Measurements from ENCODE around the gene CLECL1. TPM values are rescaled to one million over a fixed set of nuclear protein-coding genes. Genes with fewer than 3 reads are reported as not detected.
"Not testable (repeated sequence)": the region's sequence is repeated elsewhere in the genome, so short reads cannot be mapped to it uniquely, and the experiment has no call there.

CLECL1 gene
- polyA plus RNA-seq, 1 donor from 2014 or later = not detected

DNA sequence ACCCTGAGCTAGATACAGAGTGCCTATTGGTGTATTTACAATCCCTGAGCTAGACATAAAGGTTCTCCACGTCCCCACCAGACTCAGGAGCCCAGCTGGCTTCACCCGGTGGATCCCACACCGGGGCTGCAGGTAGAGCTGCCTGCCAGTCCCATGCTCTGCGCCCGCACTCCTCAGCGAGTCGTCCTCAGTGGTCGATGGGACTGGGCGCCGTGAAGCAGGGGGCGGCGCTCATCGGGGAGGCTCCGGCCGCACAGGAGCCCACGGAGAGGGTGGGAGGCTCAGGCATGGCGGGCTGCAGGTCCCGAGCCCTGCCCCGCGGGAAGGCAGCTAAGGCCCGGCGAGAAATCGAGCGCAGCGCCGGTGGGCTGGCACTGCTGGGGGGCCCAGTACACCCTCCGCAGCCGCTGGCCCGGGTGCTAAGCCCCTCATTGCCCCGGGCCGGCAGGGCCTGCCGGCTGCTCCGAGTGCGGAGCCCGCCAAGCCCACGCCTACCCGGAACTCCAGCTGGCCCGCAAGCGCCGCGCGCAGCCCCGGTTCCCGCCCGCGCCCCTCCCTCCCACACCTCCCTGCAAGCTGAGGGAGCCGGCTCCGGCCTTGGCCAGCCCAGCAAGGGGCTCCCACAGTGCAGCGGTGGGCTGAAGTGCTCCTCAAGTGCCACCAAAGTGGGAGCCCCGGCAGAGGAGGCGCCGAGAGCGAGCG is 6.7 kb upstream of the CLECL1 start:
- not testable (repeated sequence) for H3K36me3 ChIP-seq (ENCODE audit: insufficient read depth, low read length); H3K27me3 ChIP-seq (ENCODE audit: insufficient read depth, low read depth, low read length); H3K27ac ChIP-seq (ENCODE audit: low read length); H2AFZ ChIP-seq (ENCODE audit: low read depth, low read length); H3F3A ChIP-seq (ENCODE audit: insufficient read depth, low read length, poor library complexity, severe bottlenecking); H3K4me3 ChIP-seq (ENCODE audit: low read length); H3K4me2 ChIP-seq (ENCODE audit: low read length); H3K9ac ChIP-seq (ENCODE audit: low read length); H3K9me3 ChIP-seq (ENCODE audit: low read length); H3K79me2 ChIP-seq (replicated peaks; ENCODE audit: insufficient read depth, low read length); H3K9me2 ChIP-seq (ENCODE audit: insufficient read depth, low read length); H4K20me1 ChIP-seq (ENCODE audit: insufficient read depth)

DNA sequence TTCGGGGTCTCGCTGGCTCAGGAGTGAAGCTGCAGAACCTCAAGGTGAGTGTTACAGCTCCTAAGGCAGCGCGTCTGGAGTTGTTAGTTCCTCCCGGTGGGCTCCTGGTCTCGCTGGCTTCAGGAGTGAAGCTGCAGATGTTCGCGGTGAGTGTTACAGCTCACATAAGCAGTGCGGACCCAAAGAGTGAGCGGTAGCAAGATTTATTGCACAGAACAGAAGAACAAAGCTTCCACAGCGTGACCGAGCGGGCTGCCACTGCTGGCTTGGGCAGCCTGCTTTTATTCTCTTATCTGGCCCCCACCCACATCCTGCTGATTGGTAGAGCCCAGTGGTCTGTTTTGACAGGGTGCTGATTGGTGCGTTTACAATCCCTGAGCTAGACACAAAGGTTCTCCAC is 6.0 kb upstream of the CLECL1 start:
- H3K4me2 ChIP-seq (ENCODE audit: low read length); H3F3A ChIP-seq (ENCODE audit: insufficient read depth, low read length, poor library complexity, severe bottlenecking); H3K9me3 ChIP-seq (ENCODE audit: low read length); H3K9me2 ChIP-seq (ENCODE audit: insufficient read depth, low read length); H3K4me3 ChIP-seq (ENCODE audit: low read length); H3K79me2 ChIP-seq (replicated peaks; ENCODE audit: insufficient read depth, low read length); H3K27ac ChIP-seq (ENCODE audit: low read length); H3K36me3 ChIP-seq (ENCODE audit: insufficient read depth, low read length); H3K27me3 ChIP-seq (ENCODE audit: insufficient read depth, low read depth, low read length); H2AFZ ChIP-seq (ENCODE audit: low read depth, low read length); H4K20me1 ChIP-seq (ENCODE audit: insufficient read depth); H3K9ac ChIP-seq (ENCODE audit: low read length): not testable (repeated sequence)

DNA sequence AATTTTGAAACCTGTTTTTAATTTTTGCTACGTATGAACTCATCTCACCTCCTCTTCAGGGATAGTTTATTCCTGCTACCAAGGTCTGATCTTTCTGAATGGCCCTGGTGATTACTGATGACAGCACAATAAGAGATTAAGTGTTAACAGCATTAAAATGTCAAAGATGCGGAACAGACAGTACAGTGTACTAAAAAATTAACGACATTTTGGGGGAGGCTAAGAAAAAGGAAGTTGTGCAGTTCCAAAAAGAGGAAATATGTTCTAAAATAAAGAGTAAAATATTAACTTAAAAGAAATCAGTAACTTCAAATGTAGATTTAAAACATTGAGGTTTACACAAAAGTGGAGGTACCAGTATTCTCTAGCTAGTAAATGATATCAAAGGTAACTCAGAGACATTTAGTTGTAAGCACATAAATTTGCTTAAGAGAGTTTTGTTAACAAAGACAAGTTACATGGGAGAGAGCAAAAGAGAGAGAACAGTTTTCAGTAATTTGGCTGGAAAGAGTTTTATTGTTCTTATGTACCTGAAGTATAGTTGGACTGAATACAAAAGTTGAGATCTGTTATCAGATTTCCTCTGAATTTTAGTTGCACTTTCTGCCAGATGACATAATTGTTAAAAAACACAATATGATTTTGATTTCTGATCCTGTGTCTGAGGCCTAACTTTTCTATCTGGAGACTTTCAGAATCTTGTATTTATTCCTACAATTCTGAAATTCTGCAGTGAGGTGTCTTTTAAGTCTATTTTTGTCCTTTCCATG is 4.2 kb upstream of the CLECL1 start:
- TF ChIP-seq, protein P1, sequence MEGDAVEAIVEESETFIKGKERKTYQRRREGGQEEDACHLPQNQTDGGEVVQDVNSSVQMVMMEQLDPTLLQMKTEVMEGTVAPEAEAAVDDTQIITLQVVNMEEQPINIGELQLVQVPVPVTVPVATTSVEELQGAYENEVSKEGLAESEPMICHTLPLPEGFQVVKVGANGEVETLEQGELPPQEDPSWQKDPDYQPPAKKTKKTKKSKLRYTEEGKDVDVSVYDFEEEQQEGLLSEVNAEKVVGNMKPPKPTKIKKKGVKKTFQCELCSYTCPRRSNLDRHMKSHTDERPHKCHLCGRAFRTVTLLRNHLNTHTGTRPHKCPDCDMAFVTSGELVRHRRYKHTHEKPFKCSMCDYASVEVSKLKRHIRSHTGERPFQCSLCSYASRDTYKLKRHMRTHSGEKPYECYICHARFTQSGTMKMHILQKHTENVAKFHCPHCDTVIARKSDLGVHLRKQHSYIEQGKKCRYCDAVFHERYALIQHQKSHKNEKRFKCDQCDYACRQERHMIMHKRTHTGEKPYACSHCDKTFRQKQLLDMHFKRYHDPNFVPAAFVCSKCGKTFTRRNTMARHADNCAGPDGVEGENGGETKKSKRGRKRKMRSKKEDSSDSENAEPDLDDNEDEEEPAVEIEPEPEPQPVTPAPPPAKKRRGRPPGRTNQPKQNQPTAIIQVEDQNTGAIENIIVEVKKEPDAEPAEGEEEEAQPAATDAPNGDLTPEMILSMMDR (IDR thresholded peaks at IDR 0.05; ENCODE audit: poor library complexity, severe bottlenecking) = no peak
- no peak for TF ChIP-seq EP300 (conservative IDR thresholded peaks at IDR 0.05; ENCODE audit: poor library complexity, severe bottlenecking)
- H3K9me2 ChIP-seq (ENCODE audit: insufficient read depth, low read length) = no peaks in the 10 kb centered on the region
- no peak overlapping the region for H3K4me3 ChIP-seq (ENCODE audit: low read length)

DNA sequence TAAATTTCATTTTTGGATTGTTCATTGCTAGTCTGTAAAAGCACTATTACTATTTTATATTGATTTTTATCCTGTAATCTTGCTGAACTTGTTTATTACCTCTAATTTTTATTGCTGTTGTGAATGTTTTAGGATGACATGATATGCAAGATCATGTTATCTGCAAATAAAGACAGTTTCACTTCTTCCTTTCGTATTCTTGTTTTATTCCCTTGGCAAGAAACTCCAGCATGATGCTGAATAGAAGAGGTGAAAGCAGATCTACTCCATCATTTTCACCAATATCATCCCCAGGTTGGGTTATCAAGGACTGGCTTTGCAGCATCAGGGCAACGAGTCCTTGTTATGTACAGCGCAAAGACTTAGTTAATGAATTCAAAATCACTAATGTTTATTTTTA is 2.7 kb upstream of the CLECL1 start:
- H3K79me2 ChIP-seq (replicated peaks; ENCODE audit: insufficient read depth, low read length) = no peaks in the 10 kb centered on the region
- H3K36me3 ChIP-seq (ENCODE audit: insufficient read depth, low read length) = no peaks in the 10 kb centered on the region
- no peak overlapping the region for H3K4me3 ChIP-seq (ENCODE audit: low read length)
- H3F3A ChIP-seq (ENCODE audit: insufficient read depth, low read length, poor library complexity, severe bottlenecking) = no peaks in the 10 kb centered on the region
- no peak overlapping the region for H3K27ac ChIP-seq (ENCODE audit: low read length)
- H3K9me3 ChIP-seq (ENCODE audit: low read length) = no peaks in the 10 kb centered on the region
- no peaks in the 10 kb centered on the region for H4K20me1 ChIP-seq (ENCODE audit: insufficient read depth)
- no peaks in the 10 kb centered on the region for H3K9me2 ChIP-seq (ENCODE audit: insufficient read depth, low read length)
- TF ChIP-seq EP300 (conservative IDR thresholded peaks at IDR 0.05; ENCODE audit: poor library complexity, severe bottlenecking) (no peak), RAD21 (conservative IDR thresholded peaks at IDR 0.05) (no peak), MXI1 (conservative IDR thresholded peaks at IDR 0.05; ENCODE audit: poor library complexity, severe bottlenecking) (no peak), SMC3 (conservative IDR thresholded peaks at IDR 0.05; ENCODE audit: poor library complexity) (no peak), TAF1 (IDR thresholded peaks at IDR 0.05; ENCODE audit: low read depth) (no peak), POLR2AphosphoS5 (IDR thresholded peaks at IDR 0.05) (no peak), EZH2 (IDR thresholded peaks at IDR 0.05; ENCODE audit: borderline replicate concordance, insufficient read depth, low read length, poor library complexity, severe bottlenecking) (no peak)
- TF ChIP-seq, protein P2, sequence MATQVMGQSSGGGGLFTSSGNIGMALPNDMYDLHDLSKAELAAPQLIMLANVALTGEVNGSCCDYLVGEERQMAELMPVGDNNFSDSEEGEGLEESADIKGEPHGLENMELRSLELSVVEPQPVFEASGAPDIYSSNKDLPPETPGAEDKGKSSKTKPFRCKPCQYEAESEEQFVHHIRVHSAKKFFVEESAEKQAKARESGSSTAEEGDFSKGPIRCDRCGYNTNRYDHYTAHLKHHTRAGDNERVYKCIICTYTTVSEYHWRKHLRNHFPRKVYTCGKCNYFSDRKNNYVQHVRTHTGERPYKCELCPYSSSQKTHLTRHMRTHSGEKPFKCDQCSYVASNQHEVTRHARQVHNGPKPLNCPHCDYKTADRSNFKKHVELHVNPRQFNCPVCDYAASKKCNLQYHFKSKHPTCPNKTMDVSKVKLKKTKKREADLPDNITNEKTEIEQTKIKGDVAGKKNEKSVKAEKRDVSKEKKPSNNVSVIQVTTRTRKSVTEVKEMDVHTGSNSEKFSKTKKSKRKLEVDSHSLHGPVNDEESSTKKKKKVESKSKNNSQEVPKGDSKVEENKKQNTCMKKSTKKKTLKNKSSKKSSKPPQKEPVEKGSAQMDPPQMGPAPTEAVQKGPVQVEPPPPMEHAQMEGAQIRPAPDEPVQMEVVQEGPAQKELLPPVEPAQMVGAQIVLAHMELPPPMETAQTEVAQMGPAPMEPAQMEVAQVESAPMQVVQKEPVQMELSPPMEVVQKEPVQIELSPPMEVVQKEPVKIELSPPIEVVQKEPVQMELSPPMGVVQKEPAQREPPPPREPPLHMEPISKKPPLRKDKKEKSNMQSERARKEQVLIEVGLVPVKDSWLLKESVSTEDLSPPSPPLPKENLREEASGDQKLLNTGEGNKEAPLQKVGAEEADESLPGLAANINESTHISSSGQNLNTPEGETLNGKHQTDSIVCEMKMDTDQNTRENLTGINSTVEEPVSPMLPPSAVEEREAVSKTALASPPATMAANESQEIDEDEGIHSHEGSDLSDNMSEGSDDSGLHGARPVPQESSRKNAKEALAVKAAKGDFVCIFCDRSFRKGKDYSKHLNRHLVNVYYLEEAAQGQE (IDR thresholded peaks at IDR 0.05; ENCODE audit: borderline replicate concordance) = no peak
- TF ChIP-seq, protein P1 (IDR thresholded peaks at IDR 0.05; ENCODE audit: poor library complexity, severe bottlenecking) = no peak
- H3K9ac ChIP-seq (ENCODE audit: low read length) = no peak overlapping the region
- H2AFZ ChIP-seq (ENCODE audit: low read depth, low read length) = no peak overlapping the region
- H3K27me3 ChIP-seq (ENCODE audit: insufficient read depth, low read depth, low read length) = no peaks in the 10 kb centered on the region
- no peak overlapping the region for H3K4me2 ChIP-seq (ENCODE audit: low read length)

More for the DNA sequence above, 4.2 kb upstream of the CLECL1 start:
- Histone ChIP-seq H3K36me3 (ENCODE audit: insufficient read depth, low read length) (no peaks in the 10 kb centered on the region), H3K9ac (ENCODE audit: low read length) (no peak overlapping the region), H3K4me2 (ENCODE audit: low read length) (no peak overlapping the region), H2AFZ (ENCODE audit: low read depth, low read length) (no peak overlapping the region), H3K27ac (ENCODE audit: low read length) (no peak overlapping the region), H3F3A (ENCODE audit: insufficient read depth, low read length, poor library complexity, severe bottlenecking) (no peaks in the 10 kb centered on the region), H4K20me1 (ENCODE audit: insufficient read depth) (no peaks in the 10 kb centered on the region), H3K9me3 (ENCODE audit: low read length) (no peaks in the 10 kb centered on the region), H3K79me2 (replicated peaks; ENCODE audit: insufficient read depth, low read length) (no peaks in the 10 kb centered on the region), H3K27me3 (ENCODE audit: insufficient read depth, low read depth, low read length) (no peaks in the 10 kb centered on the region)
